Measurements from ENCODE around the gene TLCD1. TPM values are rescaled to one million over a fixed set of nuclear protein-coding genes. Genes with fewer than 3 reads are reported as not detected.

The TLCD1 gene
- total and polyA plus RNA-seq, 10 of the 15 experiments (the other 5 are each of a cell fraction or from before 2014, with no cell fraction given), result 2.9 to 19.8 (median 7.7) TPM

GRCh38 chr17:28686296-28686695, 39.7 kb downstream of the TLCD1 start:
- Histone ChIP-seq H3K4me2 (ENCODE audit: control insufficient read depth, insufficient read depth) (no peak overlapping the region), H3K36me3 (ENCODE audit: control insufficient read depth in 2 of 2, insufficient read depth in 2 of 2, low read length in 1 of 2) (peaks cover 38 to 62% of the 10 kb centered on the region in 2 experiments), H3K27me3 (replicated peaks in 1 of 2; ENCODE audit: control insufficient read depth in 2 of 2, insufficient read depth in 2 of 2, low read length in 1 of 2) (no peaks in the 10 kb centered on the region), H3K4me1 (ENCODE audit: control insufficient read depth, insufficient read depth, low read length) (no peaks in the 10 kb centered on the region), H3K9me3 (replicated peaks; ENCODE audit: control insufficient read depth, insufficient read depth, low read length) (no peaks in the 10 kb centered on the region), H3K9ac (ENCODE audit: control insufficient read depth, insufficient read depth, low read length) (no peak overlapping the region), H2AFZ (ENCODE audit: control insufficient read depth, low read depth, low read length) (no peak overlapping the region), H3K4me3 (no peak overlapping the region), H4K20me1 (ENCODE audit: control insufficient read depth, insufficient read depth) (no peaks in the 10 kb centered on the region; the same call in 1 of the 2 replicates), H3K27ac (ENCODE audit: control insufficient read depth, insufficient read depth) (no peak overlapping the region), H3K79me2 (ENCODE audit: control insufficient read depth, insufficient read depth, low read length) (no peaks in the 10 kb centered on the region)
- 86% methylated on average over 4 of the region's 4 CpGs for WGBS (ENCODE audit: insufficient coverage, insufficient replicate concordance, low lambda C conversion rate, missing lambda C conversion rate)
- ChIA-PET RAD21 (ENCODE audit: unreplicated experiment) (no interaction called here), POLR2A (interaction anchor here (1.1 kb wide), 1 partner anchor 25 kb away, joined by 3 read pairs; the partner anchor contains the start of genes SDF2 and SUPT6H), SMC1A (ENCODE audit: uncharacterized antibody, unreplicated experiment) (no interaction called here), CTCF (no interaction called here)
- in situ Hi-C loops (cut with MboI), result no loop called here
- BruUV-seq (replicated peaks), result no TSS peak
- no peak for FAIRE-seq
- DNase-seq (ENCODE audit: low read depth, low spot score), result no peak
- ATAC-seq, result no peak
- intact Hi-C loops (cut with micrococcal nuclease; ENCODE audit: unreplicated experiment), result no loop called here
- no peak for TF ChIP-seq GABPA (IDR thresholded peaks at IDR 0.05; ENCODE audit: low read depth)
- TF ChIP-seq USF1 (IDR thresholded peaks at IDR 0.05; ENCODE audit: borderline replicate concordance, extremely low read length, insufficient read depth, low read depth, low read length), result no peak
- no peak for TF ChIP-seq MYB (IDR thresholded peaks at IDR 0.05; ENCODE audit: borderline replicate concordance, low read depth, low read length)
- no peak for TF ChIP-seq REST (IDR thresholded peaks at IDR 0.05; ENCODE audit: low read depth, low read length)
- TF ChIP-seq NBN (IDR thresholded peaks at IDR 0.05), result no peak
- no peak for TF ChIP-seq SRF (IDR thresholded peaks at IDR 0.05; ENCODE audit: low read depth in 2 of 2, low read length in 2 of 2)
- no peak for TF ChIP-seq NFXL1 (IDR thresholded peaks at IDR 0.05; ENCODE audit: borderline replicate concordance)
- no peak for TF ChIP-seq SREBF2 (IDR thresholded peaks at IDR 0.05; ENCODE audit: low read length)
- no peak for TF ChIP-seq KAT2A (conservative IDR thresholded peaks at IDR 0.05; ENCODE audit: control insufficient read depth, low read depth, low read length)
- TF ChIP-seq SKIL (IDR thresholded peaks at IDR 0.05; ENCODE audit: low read depth, poor library complexity, severe bottlenecking), result no peak
- TF ChIP-seq FOS (IDR thresholded peaks at IDR 0.05; ENCODE audit: borderline replicate concordance, extremely low read depth, insufficient read length), result no peak
- no peak for TF ChIP-seq SMAD5 (IDR thresholded peaks at IDR 0.05; ENCODE audit: low read depth)
- no peak for TF ChIP-seq ZBTB4 (CRISPR knock-in tag; IDR thresholded peaks at IDR 0.05)
- no peak for TF ChIP-seq BHLHE40 (IDR thresholded peaks at IDR 0.05; ENCODE audit: borderline replicate concordance in 1 of 2, low read depth in 2 of 2, low read length in 1 of 2)
- no peak for TF ChIP-seq RAD21 (IDR thresholded peaks at IDR 0.05; ENCODE audit: insufficient read depth, low read depth, low read length)

Measured in GM12878 (cell line).